GM23338 (cell line): Measurements from ENCODE around the gene TMEM213. TPM values are rescaled to one million over a fixed set of nuclear protein-coding genes. Genes with fewer than 3 reads are reported as not detected.

Experiments used
- ATAC-seq: fragments of 200-7000 bp; cut with Tn5 transposase; 3 replicates; pipeline ENCODE4 v1.9.1; 2020
- DNase-seq: peaks from one replicate; pipeline ENCODE4 v3.0.0-alpha.2; 2015; ENCODE audit warnings: low spot score
- H2AFZ ChIP-seq: fragments of 200-600 bp; sonication (generic); 2 replicates; pipeline ENCODE4 v1.8.0; 2016; ENCODE audit warnings: antibody characterized with exemption, mild to moderate bottlenecking, moderate library complexity
- H3F3A ChIP-seq: fragments of 200-600 bp; sonication (generic); replicated peaks from 2 replicates; pipeline ENCODE4 v1.8.0; 2017; ENCODE audit warnings: antibody characterized with exemption, mixed run types, low read depth
- H3K27ac ChIP-seq: fragments of 200-600 bp; sonication (generic); 2 replicates; pipeline ENCODE4 v1.6.1; 2016; ENCODE audit warnings: low read depth
- H3K27me3 ChIP-seq: fragments of 200-600 bp; sonication (generic); 2 replicates; pipeline ENCODE4 v1.8.0; 2016; ENCODE audit warnings: mild to moderate bottlenecking, mixed run types, moderate library complexity; ENCODE audit not compliant: insufficient read depth
- H3K36me3 ChIP-seq: fragments of 200-600 bp; sonication (generic); 2 replicates; pipeline ENCODE4 v1.8.0; 2016; ENCODE audit warnings: mild to moderate bottlenecking; ENCODE audit not compliant: insufficient read depth
- H3K4me1 ChIP-seq: fragments of 200-600 bp; sonication (generic); 2 replicates; pipeline ENCODE4 v1.8.0; 2016; ENCODE audit warnings: mild to moderate bottlenecking, moderate library complexity; ENCODE audit not compliant: insufficient read depth
- H3K4me2 ChIP-seq: fragments of 200-600 bp; sonication (generic); 2 replicates; pipeline ENCODE4 v1.7.1; 2017; ENCODE audit warnings: mixed run types
- H3K4me3 ChIP-seq: fragments of 200-600 bp; sonication (generic); 2 replicates; pipeline ENCODE4 v1.6.1; 2016; ENCODE audit warnings: mixed run types
- H3K79me2 ChIP-seq: fragments of 200-600 bp; sonication (generic); replicated peaks from 2 replicates; pipeline ENCODE4 v1.8.0; 2017; ENCODE audit warnings: mild to moderate bottlenecking; ENCODE audit not compliant: insufficient read depth
- H3K9me2 ChIP-seq: fragments of 200-600 bp; sonication (generic); 2 replicates; pipeline ENCODE4 v1.8.0; 2017; ENCODE audit not compliant: insufficient read depth
- H4K20me1 ChIP-seq: fragments of 200-600 bp; sonication (generic); replicated peaks from 2 replicates; pipeline ENCODE4 v1.8.0; 2017; ENCODE audit warnings: mild to moderate bottlenecking; ENCODE audit not compliant: insufficient read depth
- H3K27ac Mint-ChIP-seq: 2 replicates; pipeline ENCODE4 v1.8.0; 2020; ENCODE audit warnings: inconsistent platforms, mild to moderate bottlenecking, moderate library complexity, mixed read lengths
- H3K27me3 Mint-ChIP-seq: 3 replicates; pipeline ENCODE4 v1.8.0; 2022; ENCODE audit warnings: low read depth, mild to moderate bottlenecking, moderate library complexity, mixed read lengths, inconsistent platforms; ENCODE audit not compliant: insufficient read depth, poor library complexity
- H3K36me3 Mint-ChIP-seq: 3 replicates; pipeline ENCODE4 v1.8.0; 2021; ENCODE audit warnings: low read depth, mild to moderate bottlenecking, inconsistent platforms, moderate library complexity, mixed read lengths
- H3K4me1 Mint-ChIP-seq: 3 replicates; pipeline ENCODE4 v1.8.0; 2020; ENCODE audit warnings: mild to moderate bottlenecking, inconsistent platforms, mixed read lengths
- H3K4me3 Mint-ChIP-seq: 3 replicates; pipeline ENCODE4 v1.8.0; 2021; ENCODE audit warnings: moderate library complexity, mild to moderate bottlenecking, inconsistent platforms, mixed read lengths
- H3K9me3 Mint-ChIP-seq: 3 replicates; pipeline ENCODE4 v1.8.0; 2020; ENCODE audit warnings: moderate library complexity, mild to moderate bottlenecking, inconsistent platforms, mixed read lengths
- CREB1 ChIP-seq: fragments of 250-450 bp; sonication (Bioruptor Pico); IDR thresholded peaks from 2 replicates; pipeline ENCODE4 v1.5.0; 2020; ENCODE audit warnings: low read depth, mild to moderate bottlenecking, moderate library complexity
- EZH2phosphoT487 ChIP-seq: fragments of 200-600 bp; sonication (generic); IDR thresholded peaks from one replicate; pipeline ENCODE4 v1.8.1; 2018; ENCODE audit warnings: antibody characterized with exemption; ENCODE audit not compliant: unreplicated experiment
- polyA plus RNA-seq: library from polyadenylated mRNA; unstranded; fragments of >200 nt; fragmentation: Nextera tagmentation; extraction: Ambion mirVana; gene quantifications from 2 replicates; pipeline ENCODE4 v1.2.1, GENCODE V29; 2016
- total RNA-seq: library from RNA; depleted of rRNA; stranded (reverse); fragments of >200 nt; shearing (Covaris generic); gene quantifications from 2 replicates; pipeline ENCODE4 v1.2.3, GENCODE V29; 2014
- TF ChIP-seq, protein P1 (sequence below): fragments of 250-450 bp; sonication (Bioruptor Pico); IDR thresholded peaks from 2 replicates; pipeline ENCODE4 v1.5.0; 2020; ENCODE audit warnings: mild to moderate bottlenecking, moderate library complexity
- TF ChIP-seq, protein P2 (sequence below): IDR thresholded peaks from 2 replicates; pipeline ENCODE4 v1.6.1; 2016; ENCODE audit warnings: antibody characterized with exemption
- TF ChIP-seq, protein P3 (sequence below), 2 experiments: fragments of 200-600 bp in 1 of 2; sonication (generic) in 1 of 2; conservative IDR thresholded peaks; 2 replicates each; pipeline versions ENCODE4 v1.5.1 to v1.6.1; 2016 to 2017; ENCODE audit warnings: antibody characterized with exemption in 2 of 2, low read depth in 2 of 2, mild to moderate bottlenecking in 2 of 2, moderate library complexity in 1 of 2

TMEM213 gene
- total and polyA plus RNA-seq, 2 experiments from 2014 or later: 0.89 TPM; not detected in 1

DNA sequence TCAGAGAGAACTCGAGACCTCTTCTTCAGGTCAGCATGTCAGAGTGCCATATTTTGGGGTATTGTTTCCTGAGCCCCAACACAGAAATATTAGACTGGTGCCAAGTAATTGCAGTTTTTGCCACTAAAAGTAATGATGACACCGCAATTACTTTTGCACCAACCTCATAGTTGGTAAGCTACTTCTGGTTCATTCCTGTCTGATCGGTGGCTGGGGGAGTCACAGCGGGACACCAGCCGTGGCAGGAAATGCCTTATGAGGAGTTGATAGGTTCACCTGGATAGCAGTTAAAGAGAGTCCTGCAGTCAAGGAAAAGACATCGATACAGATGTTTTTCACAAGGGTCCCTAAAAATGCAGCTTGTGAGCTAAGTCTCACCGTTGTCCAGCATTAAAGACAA is 24.1 kb downstream of the TMEM213 start:
- Histone ChIP-seq H3K27me3 (no peaks in the 10 kb centered on the region), H4K20me1 (no peaks in the 10 kb centered on the region), H3K9me2 (no peaks in the 10 kb centered on the region), H3K36me3 (no peaks in the 10 kb centered on the region), H3K4me2 (peak overlapping the region; percentile 43; the same call in 1 of the 2 replicates), H3F3A (no peaks in the 10 kb centered on the region), H3K4me3 (no peak overlapping the region), H3K27ac (no peak overlapping the region), H3K4me1 (peaks cover 7% of the 10 kb centered on the region; the same call in 1 of the 2 replicates), H3K79me2 (no peaks in the 10 kb centered on the region), H2AFZ (peak overlapping the region; percentile 52; the same call in 1 of the 2 replicates)
- TF ChIP-seq, protein P1, sequence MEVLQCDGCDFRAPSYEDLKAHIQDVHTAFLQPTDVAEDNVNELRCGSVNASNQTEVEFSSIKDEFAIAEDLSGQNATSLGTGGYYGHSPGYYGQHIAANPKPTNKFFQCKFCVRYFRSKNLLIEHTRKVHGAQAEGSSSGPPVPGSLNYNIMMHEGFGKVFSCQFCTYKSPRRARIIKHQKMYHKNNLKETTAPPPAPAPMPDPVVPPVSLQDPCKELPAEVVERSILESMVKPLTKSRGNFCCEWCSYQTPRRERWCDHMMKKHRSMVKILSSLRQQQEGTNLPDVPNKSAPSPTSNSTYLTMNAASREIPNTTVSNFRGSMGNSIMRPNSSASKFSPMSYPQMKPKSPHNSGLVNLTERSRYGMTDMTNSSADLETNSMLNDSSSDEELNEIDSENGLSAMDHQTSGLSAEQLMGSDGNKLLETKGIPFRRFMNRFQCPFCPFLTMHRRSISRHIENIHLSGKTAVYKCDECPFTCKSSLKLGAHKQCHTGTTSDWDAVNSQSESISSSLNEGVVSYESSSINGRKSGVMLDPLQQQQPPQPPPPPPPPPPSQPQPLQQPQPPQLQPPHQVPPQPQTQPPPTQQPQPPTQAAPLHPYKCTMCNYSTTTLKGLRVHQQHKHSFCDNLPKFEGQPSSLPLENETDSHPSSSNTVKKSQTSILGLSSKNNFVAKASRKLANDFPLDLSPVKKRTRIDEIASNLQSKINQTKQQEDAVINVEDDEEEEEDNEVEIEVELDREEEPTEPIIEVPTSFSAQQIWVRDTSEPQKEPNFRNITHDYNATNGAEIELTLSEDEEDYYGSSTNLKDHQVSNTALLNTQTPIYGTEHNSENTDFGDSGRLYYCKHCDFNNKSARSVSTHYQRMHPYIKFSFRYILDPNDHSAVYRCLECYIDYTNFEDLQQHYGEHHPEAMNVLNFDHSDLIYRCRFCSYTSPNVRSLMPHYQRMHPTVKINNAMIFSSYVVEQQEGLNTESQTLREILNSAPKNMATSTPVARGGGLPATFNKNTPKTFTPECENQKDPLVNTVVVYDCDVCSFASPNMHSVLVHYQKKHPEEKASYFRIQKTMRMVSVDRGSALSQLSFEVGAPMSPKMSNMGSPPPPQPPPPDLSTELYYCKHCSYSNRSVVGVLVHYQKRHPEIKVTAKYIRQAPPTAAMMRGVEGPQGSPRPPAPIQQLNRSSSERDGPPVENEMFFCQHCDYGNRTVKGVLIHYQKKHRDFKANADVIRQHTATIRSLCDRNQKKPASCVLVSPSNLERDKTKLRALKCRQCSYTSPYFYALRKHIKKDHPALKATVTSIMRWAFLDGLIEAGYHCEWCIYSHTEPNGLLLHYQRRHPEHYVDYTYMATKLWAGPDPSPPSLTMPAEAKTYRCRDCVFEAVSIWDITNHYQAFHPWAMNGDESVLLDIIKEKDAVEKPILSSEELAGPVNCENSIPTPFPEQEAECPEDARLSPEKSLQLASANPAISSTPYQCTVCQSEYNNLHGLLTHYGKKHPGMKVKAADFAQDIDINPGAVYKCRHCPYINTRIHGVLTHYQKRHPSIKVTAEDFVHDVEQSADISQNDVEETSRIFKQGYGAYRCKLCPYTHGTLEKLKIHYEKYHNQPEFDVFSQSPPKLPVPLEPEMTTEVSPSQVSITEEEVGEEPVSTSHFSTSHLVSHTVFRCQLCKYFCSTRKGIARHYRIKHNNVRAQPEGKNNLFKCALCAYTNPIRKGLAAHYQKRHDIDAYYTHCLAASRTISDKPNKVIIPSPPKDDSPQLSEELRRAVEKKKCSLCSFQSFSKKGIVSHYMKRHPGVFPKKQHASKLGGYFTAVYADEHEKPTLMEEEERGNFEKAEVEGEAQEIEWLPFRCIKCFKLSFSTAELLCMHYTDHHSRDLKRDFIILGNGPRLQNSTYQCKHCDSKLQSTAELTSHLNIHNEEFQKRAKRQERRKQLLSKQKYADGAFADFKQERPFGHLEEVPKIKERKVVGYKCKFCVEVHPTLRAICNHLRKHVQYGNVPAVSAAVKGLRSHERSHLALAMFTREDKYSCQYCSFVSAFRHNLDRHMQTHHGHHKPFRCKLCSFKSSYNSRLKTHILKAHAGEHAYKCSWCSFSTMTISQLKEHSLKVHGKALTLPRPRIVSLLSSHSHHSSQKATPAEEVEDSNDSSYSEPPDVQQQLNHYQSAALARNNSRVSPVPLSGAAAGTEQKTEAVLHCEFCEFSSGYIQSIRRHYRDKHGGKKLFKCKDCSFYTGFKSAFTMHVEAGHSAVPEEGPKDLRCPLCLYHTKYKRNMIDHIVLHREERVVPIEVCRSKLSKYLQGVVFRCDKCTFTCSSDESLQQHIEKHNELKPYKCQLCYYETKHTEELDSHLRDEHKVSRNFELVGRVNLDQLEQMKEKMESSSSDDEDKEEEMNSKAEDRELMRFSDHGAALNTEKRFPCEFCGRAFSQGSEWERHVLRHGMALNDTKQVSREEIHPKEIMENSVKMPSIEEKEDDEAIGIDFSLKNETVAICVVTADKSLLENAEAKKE (CRISPR knock-in tag): no peak
- TF ChIP-seq, protein P2, sequence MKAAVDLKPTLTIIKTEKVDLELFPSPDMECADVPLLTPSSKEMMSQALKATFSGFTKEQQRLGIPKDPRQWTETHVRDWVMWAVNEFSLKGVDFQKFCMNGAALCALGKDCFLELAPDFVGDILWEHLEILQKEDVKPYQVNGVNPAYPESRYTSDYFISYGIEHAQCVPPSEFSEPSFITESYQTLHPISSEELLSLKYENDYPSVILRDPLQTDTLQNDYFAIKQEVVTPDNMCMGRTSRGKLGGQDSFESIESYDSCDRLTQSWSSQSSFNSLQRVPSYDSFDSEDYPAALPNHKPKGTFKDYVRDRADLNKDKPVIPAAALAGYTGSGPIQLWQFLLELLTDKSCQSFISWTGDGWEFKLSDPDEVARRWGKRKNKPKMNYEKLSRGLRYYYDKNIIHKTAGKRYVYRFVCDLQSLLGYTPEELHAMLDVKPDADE: no peak
- TF ChIP-seq, protein P3, sequence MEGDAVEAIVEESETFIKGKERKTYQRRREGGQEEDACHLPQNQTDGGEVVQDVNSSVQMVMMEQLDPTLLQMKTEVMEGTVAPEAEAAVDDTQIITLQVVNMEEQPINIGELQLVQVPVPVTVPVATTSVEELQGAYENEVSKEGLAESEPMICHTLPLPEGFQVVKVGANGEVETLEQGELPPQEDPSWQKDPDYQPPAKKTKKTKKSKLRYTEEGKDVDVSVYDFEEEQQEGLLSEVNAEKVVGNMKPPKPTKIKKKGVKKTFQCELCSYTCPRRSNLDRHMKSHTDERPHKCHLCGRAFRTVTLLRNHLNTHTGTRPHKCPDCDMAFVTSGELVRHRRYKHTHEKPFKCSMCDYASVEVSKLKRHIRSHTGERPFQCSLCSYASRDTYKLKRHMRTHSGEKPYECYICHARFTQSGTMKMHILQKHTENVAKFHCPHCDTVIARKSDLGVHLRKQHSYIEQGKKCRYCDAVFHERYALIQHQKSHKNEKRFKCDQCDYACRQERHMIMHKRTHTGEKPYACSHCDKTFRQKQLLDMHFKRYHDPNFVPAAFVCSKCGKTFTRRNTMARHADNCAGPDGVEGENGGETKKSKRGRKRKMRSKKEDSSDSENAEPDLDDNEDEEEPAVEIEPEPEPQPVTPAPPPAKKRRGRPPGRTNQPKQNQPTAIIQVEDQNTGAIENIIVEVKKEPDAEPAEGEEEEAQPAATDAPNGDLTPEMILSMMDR (conservative IDR thresholded peaks at IDR 0.05; ENCODE audit: low read depth in 2 of 2): no peak
- no peak for TF ChIP-seq EZH2phosphoT487
- TF ChIP-seq CREB1 (CRISPR knock-in tag): no peak
- Mint-ChIP-seq H3K4me3 (no peak overlapping the region), H3K9me3 (no peaks in the 10 kb centered on the region), H3K27ac (peak overlapping the region; percentile 37; the same call in 1 of the 2 replicates), H3K36me3 (no peaks in the 10 kb centered on the region), H3K4me1 (peaks cover 12% of the 10 kb centered on the region; the same call in 2 of the 3 replicates), H3K27me3 (peaks cover 3% of the 10 kb centered on the region)
- DNase-seq (no peak), ATAC-seq (no peak)
